GM10266 (cell line): ENCODE data around the gene AKAP11.

Source experiments
- DNase-seq: peaks from one replicate; pipeline ENCODE4 v3.0.0; 2012; ENCODE audit errors: extremely low spot score
- TF ChIP-seq, protein P1 (sequence below): IDR thresholded peaks from 2 replicates; pipeline ENCODE4 v1.5.1; 2012; ENCODE audit warnings: mild to moderate bottlenecking, low read depth; ENCODE audit not compliant: control insufficient read depth, insufficient read depth; ENCODE audit errors: missing control alignments

Gene AKAP11

DNA sequence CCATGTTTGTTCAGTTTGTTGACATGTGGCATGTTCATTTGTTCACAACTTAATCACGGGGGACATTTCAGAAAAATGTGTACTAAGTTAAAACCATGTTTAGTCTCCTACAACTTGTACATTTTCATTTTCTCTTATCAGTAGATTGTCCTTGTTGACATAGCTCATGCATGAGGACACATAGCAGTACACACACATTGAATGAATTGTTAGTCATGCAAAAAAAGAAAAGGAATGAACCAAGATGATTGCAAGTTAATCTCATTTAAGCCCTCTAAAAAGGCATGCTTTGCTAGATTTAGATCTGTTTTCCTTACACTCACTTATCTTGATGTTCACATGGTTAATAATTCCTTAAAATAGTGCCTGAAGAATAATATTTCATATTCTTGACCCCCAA lies 38.2 kb upstream of the AKAP11 start:
- TF ChIP-seq, protein P1, sequence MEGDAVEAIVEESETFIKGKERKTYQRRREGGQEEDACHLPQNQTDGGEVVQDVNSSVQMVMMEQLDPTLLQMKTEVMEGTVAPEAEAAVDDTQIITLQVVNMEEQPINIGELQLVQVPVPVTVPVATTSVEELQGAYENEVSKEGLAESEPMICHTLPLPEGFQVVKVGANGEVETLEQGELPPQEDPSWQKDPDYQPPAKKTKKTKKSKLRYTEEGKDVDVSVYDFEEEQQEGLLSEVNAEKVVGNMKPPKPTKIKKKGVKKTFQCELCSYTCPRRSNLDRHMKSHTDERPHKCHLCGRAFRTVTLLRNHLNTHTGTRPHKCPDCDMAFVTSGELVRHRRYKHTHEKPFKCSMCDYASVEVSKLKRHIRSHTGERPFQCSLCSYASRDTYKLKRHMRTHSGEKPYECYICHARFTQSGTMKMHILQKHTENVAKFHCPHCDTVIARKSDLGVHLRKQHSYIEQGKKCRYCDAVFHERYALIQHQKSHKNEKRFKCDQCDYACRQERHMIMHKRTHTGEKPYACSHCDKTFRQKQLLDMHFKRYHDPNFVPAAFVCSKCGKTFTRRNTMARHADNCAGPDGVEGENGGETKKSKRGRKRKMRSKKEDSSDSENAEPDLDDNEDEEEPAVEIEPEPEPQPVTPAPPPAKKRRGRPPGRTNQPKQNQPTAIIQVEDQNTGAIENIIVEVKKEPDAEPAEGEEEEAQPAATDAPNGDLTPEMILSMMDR, result no peak
- DNase-seq, result no peak

DNA sequence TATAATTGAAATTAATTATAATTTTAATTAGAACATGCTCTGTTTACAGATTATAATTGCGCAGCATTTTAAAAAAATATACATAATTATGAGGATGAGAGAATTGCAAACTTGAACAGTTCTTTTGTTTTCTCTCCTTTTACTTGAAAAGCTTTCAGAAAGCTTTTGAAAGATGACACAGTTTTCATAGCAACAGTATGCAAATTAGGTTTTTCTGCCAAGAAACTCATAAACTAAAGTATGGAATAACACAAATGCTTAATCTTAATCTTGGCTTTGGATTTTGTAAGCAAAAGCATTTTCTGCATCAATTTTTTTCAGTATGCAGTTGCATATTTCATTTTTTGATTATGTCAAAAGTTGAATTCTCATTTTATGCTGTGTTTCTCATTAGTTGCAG lies 32.8 kb upstream of the AKAP11 start:
- TF ChIP-seq, protein P1, result no peak
- no peak for DNase-seq

DNA sequence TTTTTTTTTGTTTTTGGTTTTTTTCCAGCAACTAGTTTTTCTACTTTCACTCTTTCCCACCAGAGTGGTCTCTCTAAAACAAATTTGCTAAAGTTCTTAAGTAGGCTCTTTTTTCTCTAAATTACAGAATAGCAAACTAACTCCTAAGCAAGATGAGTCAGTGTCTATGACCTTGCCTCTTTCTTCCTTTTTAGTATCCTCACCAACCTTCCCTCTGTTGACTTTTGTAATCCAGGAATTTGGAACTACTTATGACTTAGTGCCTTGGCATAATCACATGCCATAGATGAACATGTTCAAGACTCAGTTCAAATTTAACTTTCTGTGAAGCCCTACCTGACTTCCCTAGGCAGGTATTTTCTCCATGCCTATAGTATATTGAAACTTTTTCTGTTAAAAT lies 32.3 kb upstream of the AKAP11 start:
- DNase-seq, result no peak
- TF ChIP-seq, protein P1, result no peak

DNA sequence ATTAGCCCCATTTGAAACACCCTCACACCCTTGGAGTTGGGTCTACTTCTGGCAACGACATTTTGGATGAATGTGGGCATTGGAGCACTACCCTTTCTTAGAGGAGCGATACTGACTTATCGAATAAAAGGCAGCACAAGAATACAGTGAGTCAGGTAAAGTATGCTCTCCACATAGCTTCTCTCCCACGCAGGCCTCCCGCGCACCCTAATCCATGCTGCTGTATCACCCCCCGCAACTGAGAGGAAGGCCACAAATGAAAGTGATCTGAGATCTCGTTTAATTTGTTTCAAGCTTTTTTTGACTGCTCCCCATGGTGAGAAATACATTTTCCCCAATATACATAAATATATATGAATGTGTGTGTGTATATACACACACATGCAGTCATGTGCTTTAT lies 25.4 kb upstream of the AKAP11 start:
- TF ChIP-seq, protein P1, result no peak
- no peak for DNase-seq

DNA sequence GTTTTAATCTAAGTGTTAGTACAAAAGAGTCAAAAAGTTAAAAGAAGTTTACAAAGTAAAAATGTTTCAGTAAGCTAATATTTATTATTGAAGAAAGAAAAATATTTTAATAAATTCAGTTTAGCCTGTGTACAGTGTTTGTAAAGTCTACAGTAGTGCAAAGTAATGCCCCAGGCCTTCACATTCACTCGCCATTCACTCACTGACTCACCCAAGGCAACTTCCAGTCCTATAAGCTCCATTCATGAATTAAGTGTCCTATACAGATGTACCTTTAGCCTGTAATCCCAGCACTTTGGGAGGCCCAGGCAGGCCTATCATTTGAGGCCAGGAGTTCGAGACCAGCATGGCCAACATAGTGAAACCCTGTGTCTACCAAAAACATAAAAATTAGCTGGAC lies 24.1 kb upstream of the AKAP11 start:
- TF ChIP-seq, protein P1, result no peak
- no peak for DNase-seq

DNA sequence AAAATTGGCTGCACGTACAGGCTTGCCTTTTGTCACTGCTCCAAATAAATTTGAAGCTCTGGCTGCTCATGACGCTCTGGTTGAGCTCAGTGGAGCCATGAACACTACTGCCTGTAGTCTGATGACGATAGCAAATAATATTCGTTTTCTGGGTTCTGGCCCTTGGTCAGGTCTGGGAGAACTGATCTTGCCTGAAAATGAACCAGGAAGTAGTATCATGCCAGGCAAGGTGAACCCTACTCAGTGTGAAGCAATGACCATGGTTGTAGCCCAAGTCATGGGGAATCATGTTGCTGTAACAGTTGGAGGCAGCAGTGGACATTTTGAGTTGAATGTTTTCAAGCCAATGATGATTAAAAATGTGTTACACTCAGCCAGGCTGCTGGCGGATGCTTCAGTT lies 16.1 kb upstream of the AKAP11 start:
- no peak for DNase-seq
- TF ChIP-seq, protein P1, result no peak

DNA sequence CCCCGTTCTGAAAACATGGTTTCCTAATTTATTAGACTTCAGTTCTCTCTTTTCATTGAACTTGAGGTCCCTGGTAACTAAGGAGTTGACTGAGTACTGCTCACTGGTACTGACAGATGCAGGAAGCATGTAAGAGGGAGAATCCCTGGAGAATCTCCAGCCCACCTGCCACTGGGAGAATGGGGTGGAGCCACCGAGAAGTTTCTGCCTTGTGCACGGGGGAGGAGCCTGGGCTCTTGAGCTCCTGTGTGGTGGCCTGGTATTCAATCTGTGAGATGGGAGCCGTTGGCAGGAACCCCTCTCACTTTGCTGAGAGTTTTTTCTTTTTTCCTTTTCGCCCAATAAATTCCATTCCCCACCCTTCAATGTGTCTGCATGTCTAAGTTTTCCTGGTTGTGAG lies 13.2 kb upstream of the AKAP11 start:
- TF ChIP-seq, protein P1, result no peak

More for the DNA sequence above, 13.2 kb upstream of the AKAP11 start:
- DNase-seq, result no peak
